Measurements from ENCODE around the gene E4F1.

Gene E4F1

DNA sequence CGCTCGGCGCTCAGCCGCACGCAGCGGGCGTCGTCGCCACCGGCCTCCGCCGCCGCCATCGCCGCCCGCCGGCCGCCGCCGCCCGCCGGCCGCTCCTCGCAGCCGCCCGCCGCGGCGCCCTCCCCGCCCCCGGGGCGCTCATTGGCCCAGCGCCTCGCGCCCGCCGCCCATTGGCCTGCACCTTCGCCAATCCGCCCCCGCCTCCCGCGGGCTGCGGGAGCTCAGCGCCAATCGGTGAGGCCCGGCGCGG is 8.7 kb upstream of the E4F1 start, which contains the start of gene PGP:
Gene PGP (minus strand): TSS at position 122 of the 250 bp plus-strand sequence. CDS start 63 bp downstream, at position 59.
- H3K4ac ChIP-seq (ENCODE audit: low read depth in 1 of 2, low read length in 2 of 2), result peak within 1 kb of the TSS; percentile 85 to 96
- WGBS, result 0% methylated on average over 17 of the region's 48 CpGs

GRCh38 chr16:2216330-2216729 is 7.1 kb upstream of the E4F1 start:
- no peak overlapping the region for H3K18ac ChIP-seq (ENCODE audit: low read depth in 1 of 2, low read length in 2 of 2)
- H2BK120ac ChIP-seq (ENCODE audit: low read depth, low read length), result no peak overlapping the region
- H3K4ac ChIP-seq (ENCODE audit: low read depth in 1 of 2, low read length in 2 of 2), result no peak overlapping the region
- no peak overlapping the region for H3K23ac ChIP-seq (ENCODE audit: low read length in 2 of 2)
- H2BK12ac ChIP-seq (ENCODE audit: low read length in 2 of 2), result peak overlapping the region in 1 of 2 experiments; percentile 64
- no peak overlapping the region for H4K91ac ChIP-seq (ENCODE audit: low read length)
- no peak overlapping the region for H3K27ac ChIP-seq (ENCODE audit: low read length, poor library complexity, severe bottlenecking)
- H3K79me1 ChIP-seq (replicated peaks; ENCODE audit: low read length, poor library complexity, severe bottlenecking), result peaks cover 11% of the 10 kb centered on the region
- no peak overlapping the region for H2BK15ac ChIP-seq (ENCODE audit: low read depth, poor library complexity, severe bottlenecking)
- H3K14ac ChIP-seq (ENCODE audit: low read length in 2 of 2), result no peak overlapping the region
- DNase-seq, result no peak
- H2AFZ ChIP-seq (ENCODE audit: low read depth, low read length), result no peak overlapping the region
- H2AK5ac ChIP-seq (ENCODE audit: low read length, severe bottlenecking), result no peak overlapping the region
- H3K9me3 ChIP-seq (ENCODE audit: control insufficient read depth, low read length), result no peaks in the 10 kb centered on the region
- H3K4me3 ChIP-seq (ENCODE audit: insufficient read depth in 1 of 2, low read depth in 1 of 2, low read length in 2 of 2), result no peak overlapping the region
- no peak overlapping the region for H3K4me2 ChIP-seq (ENCODE audit: low read length, poor library complexity, severe bottlenecking)
- H3K27me3 ChIP-seq (ENCODE audit: control insufficient read depth in 1 of 2, insufficient read depth in 1 of 2, low read length in 2 of 2), result no peaks in the 10 kb centered on the region
- WGBS, result 94% methylated on average over 2 of the region's 4 CpGs
- H4K8ac ChIP-seq (ENCODE audit: low read length), result peak overlapping the region; percentile 64
- no peak overlapping the region for H3K9ac ChIP-seq (ENCODE audit: low read length)
- no peak overlapping the region for H2BK5ac ChIP-seq (ENCODE audit: low read depth, low read length, poor library complexity, severe bottlenecking)
- peaks cover 24% of the 10 kb centered on the region for H3K4me1 ChIP-seq (ENCODE audit: control insufficient read depth, insufficient read depth, low read depth, low read length)
- H3K36me3 ChIP-seq (ENCODE audit: control insufficient read depth in 1 of 2, insufficient read depth in 2 of 2, low read depth in 1 of 2, low read length in 2 of 2), result peaks cover 5 to 15% of the 10 kb centered on the region in 2 experiments

More for the DNA sequence above, 8.7 kb upstream of the E4F1 start, which contains the start of gene PGP:
- Histone ChIP-seq H3K9ac (ENCODE audit: low read length) (peak within 1 kb of the TSS; percentile 99), H3K14ac (ENCODE audit: low read length in 2 of 2) (peak within 1 kb of the TSS in 1 of 2 experiments; percentile 94), H3K9me3 (ENCODE audit: control insufficient read depth, low read length) (no peaks in the 10 kb centered on the region), H3K36me3 (ENCODE audit: control insufficient read depth in 1 of 2, insufficient read depth in 2 of 2, low read depth in 1 of 2, low read length in 2 of 2) (peaks cover 6 to 29% of the 10 kb centered on the region in 2 experiments), H3K27ac (ENCODE audit: low read length, poor library complexity, severe bottlenecking) (peak within 1 kb of the TSS; percentile 76), H2BK12ac (ENCODE audit: low read length in 2 of 2) (peak within 1 kb of the TSS in 1 of 2 experiments; percentile 83), H3K4me3 (ENCODE audit: insufficient read depth in 1 of 2, low read depth in 1 of 2, low read length in 2 of 2) (peak within 1 kb of the TSS; percentile 91 to 94), H2BK15ac (ENCODE audit: low read depth, poor library complexity, severe bottlenecking) (peak within 1 kb of the TSS; percentile 75), H4K91ac (ENCODE audit: low read length) (peak within 1 kb of the TSS; percentile 79), H3K79me1 (replicated peaks; ENCODE audit: low read length, poor library complexity, severe bottlenecking) (peaks cover 13% of the 10 kb centered on the region), H4K8ac (ENCODE audit: low read length) (peak within 1 kb of the TSS; percentile 45), H3K4me2 (ENCODE audit: low read length, poor library complexity, severe bottlenecking) (peak within 1 kb of the TSS; percentile 95), H3K18ac (ENCODE audit: low read depth in 1 of 2, low read length in 2 of 2) (peak within 1 kb of the TSS; percentile 73 to 99), H3K27me3 (ENCODE audit: control insufficient read depth in 1 of 2, insufficient read depth in 1 of 2, low read length in 2 of 2) (no peaks in the 10 kb centered on the region), H2BK5ac (ENCODE audit: low read depth, low read length, poor library complexity, severe bottlenecking) (no peak within 1 kb of the TSS), H2AK5ac (ENCODE audit: low read length, severe bottlenecking) (no peak within 1 kb of the TSS), H2AFZ (ENCODE audit: low read depth, low read length) (peak within 1 kb of the TSS; percentile 39), H3K23ac (ENCODE audit: low read length in 2 of 2) (peak within 1 kb of the TSS in 1 of 2 experiments; percentile 91), H2BK120ac (ENCODE audit: low read depth, low read length) (peak within 1 kb of the TSS; percentile 54), H3K4me1 (ENCODE audit: control insufficient read depth, insufficient read depth, low read depth, low read length) (peaks cover 34% of the 10 kb centered on the region)
- no peak for DNase-seq

DNA sequence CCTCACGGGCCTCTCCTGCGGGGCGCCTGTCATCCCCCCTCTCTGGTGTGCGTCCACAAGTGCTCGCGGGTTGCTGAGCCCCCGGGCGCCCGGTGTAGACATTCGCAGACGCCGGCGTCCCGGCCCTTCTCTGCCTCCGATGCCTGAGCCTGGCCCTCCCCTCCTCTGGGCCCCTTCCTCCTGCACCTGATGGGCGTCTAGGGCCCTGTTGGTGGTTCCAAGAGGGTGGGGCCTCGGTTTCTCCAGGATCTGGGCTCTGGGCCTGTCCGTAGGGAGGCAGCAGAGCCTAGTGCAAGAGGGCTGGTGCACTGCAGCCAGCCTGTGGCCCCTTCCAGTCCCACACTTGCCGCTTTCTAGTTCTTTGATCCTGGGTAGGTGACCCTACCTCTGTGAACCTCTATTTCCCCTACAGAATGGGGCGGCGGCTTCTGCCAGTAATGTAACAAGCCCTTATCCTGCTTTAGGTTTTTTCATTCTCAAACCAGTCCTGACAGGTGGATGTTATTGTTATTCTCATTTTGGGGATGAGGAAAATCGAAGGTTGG is 623 bp downstream of the E4F1 start:
- peak; percentile 70 for DNase-seq
- peak overlapping the region; percentile 27 for H4K91ac ChIP-seq (ENCODE audit: low read length)
- H3K9ac ChIP-seq (ENCODE audit: low read length), result peak overlapping the region; percentile 95
- peak overlapping the region; percentile 74 for H3K27ac ChIP-seq (ENCODE audit: low read length, poor library complexity, severe bottlenecking)
- H3K23ac ChIP-seq (ENCODE audit: low read length in 2 of 2), result peak overlapping the region in 1 of 2 experiments; percentile 90
- H2BK12ac ChIP-seq (ENCODE audit: low read length in 2 of 2), result no peak overlapping the region
- peak overlapping the region; percentile 70 to 90 for H3K18ac ChIP-seq (ENCODE audit: low read depth in 1 of 2, low read length in 2 of 2)
- H3K9me3 ChIP-seq (ENCODE audit: control insufficient read depth, low read length), result no peaks in the 10 kb centered on the region
- WGBS, result 5% methylated on average over 20 of the region's 22 CpGs
- peak overlapping the region; percentile 84 for H2AFZ ChIP-seq (ENCODE audit: low read depth, low read length)
- H2BK120ac ChIP-seq (ENCODE audit: low read depth, low read length), result peak overlapping the region; percentile 79
- H3K27me3 ChIP-seq (ENCODE audit: control insufficient read depth in 1 of 2, insufficient read depth in 1 of 2, low read length in 2 of 2), result no peaks in the 10 kb centered on the region
- peak overlapping the region in 1 of 2 experiments; percentile 98 for H3K14ac ChIP-seq (ENCODE audit: low read length in 2 of 2)
- H2BK15ac ChIP-seq (ENCODE audit: low read depth, poor library complexity, severe bottlenecking), result no peak overlapping the region
- peaks cover 12% of the 10 kb centered on the region for H3K79me1 ChIP-seq (replicated peaks; ENCODE audit: low read length, poor library complexity, severe bottlenecking)
- peak overlapping the region; percentile 89 to 93 for H3K4me3 ChIP-seq (ENCODE audit: insufficient read depth in 1 of 2, low read depth in 1 of 2, low read length in 2 of 2)
- peaks cover 7 to 23% of the 10 kb centered on the region in 2 experiments for H3K36me3 ChIP-seq (ENCODE audit: control insufficient read depth in 1 of 2, insufficient read depth in 2 of 2, low read depth in 1 of 2, low read length in 2 of 2)
- peak overlapping the region; percentile 75 to 97 for H3K4ac ChIP-seq (ENCODE audit: low read depth in 1 of 2, low read length in 2 of 2)
- H2BK5ac ChIP-seq (ENCODE audit: low read depth, low read length, poor library complexity, severe bottlenecking), result no peak overlapping the region
- H2AK5ac ChIP-seq (ENCODE audit: low read length, severe bottlenecking), result no peak overlapping the region
- H3K4me2 ChIP-seq (ENCODE audit: low read length, poor library complexity, severe bottlenecking), result peak overlapping the region; percentile 64
- H3K4me1 ChIP-seq (ENCODE audit: control insufficient read depth, insufficient read depth, low read depth, low read length), result peaks cover 23% of the 10 kb centered on the region
- peak overlapping the region; percentile 85 for H4K8ac ChIP-seq (ENCODE audit: low read length)

DNA sequence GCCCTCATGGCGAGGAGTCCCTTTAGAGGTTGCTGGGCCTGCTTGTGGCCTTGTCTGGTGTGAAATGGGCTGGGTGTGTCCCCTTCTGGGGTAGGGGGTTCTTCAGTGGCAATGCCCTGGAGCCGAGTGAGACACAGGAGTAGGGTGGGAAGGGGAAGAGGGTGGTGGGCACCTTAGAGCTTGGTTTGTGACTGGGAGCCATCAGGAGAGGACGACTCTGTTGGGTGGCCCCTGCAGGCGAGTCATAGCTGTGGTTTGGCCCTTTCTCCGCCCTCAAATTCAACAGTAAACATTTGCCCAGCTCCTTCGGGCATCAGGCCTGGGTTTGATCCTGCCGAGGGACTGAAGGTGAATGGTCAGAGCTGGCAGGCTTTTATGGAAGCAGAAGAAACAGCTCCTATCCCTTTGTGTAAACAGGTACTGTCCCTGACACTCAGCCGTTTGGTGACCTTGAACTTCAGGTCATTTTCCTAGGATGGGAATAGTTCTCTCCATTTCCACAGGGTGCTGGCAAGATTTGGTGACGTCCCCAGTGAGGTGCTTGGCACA is 2.9 kb downstream of the E4F1 start:
- Histone ChIP-seq H3K14ac (ENCODE audit: low read length in 2 of 2) (peak overlapping the region in 1 of 2 experiments; percentile 13), H2BK12ac (ENCODE audit: low read length in 2 of 2) (no peak overlapping the region), H4K91ac (ENCODE audit: low read length) (peak overlapping the region; percentile 25), H2BK5ac (ENCODE audit: low read depth, low read length, poor library complexity, severe bottlenecking) (no peak overlapping the region), H3K4me1 (ENCODE audit: control insufficient read depth, insufficient read depth, low read depth, low read length) (peaks cover 30% of the 10 kb centered on the region), H2BK120ac (ENCODE audit: low read depth, low read length) (no peak overlapping the region), H3K18ac (ENCODE audit: low read depth in 1 of 2, low read length in 2 of 2) (no peak overlapping the region), H3K4me3 (ENCODE audit: insufficient read depth in 1 of 2, low read depth in 1 of 2, low read length in 2 of 2) (no peak overlapping the region), H3K36me3 (ENCODE audit: control insufficient read depth in 1 of 2, insufficient read depth in 2 of 2, low read depth in 1 of 2, low read length in 2 of 2) (peaks cover 26 to 46% of the 10 kb centered on the region in 2 experiments), H2BK15ac (ENCODE audit: low read depth, poor library complexity, severe bottlenecking) (no peak overlapping the region), H3K9me3 (ENCODE audit: control insufficient read depth, low read length) (no peaks in the 10 kb centered on the region), H3K27ac (ENCODE audit: low read length, poor library complexity, severe bottlenecking) (no peak overlapping the region), H2AK5ac (ENCODE audit: low read length, severe bottlenecking) (peak overlapping the region; percentile 16), H3K9ac (ENCODE audit: low read length) (peak overlapping the region; percentile 23), H3K4ac (ENCODE audit: low read depth in 1 of 2, low read length in 2 of 2) (no peak overlapping the region), H3K23ac (ENCODE audit: low read length in 2 of 2) (no peak overlapping the region), H2AFZ (ENCODE audit: low read depth, low read length) (no peak overlapping the region), H3K79me1 (replicated peaks; ENCODE audit: low read length, poor library complexity, severe bottlenecking) (peaks cover 24% of the 10 kb centered on the region), H3K27me3 (ENCODE audit: control insufficient read depth in 1 of 2, insufficient read depth in 1 of 2, low read length in 2 of 2) (no peaks in the 10 kb centered on the region), H4K8ac (ENCODE audit: low read length) (no peak overlapping the region), H3K4me2 (ENCODE audit: low read length, poor library complexity, severe bottlenecking) (no peak overlapping the region)
- DNase-seq, result no peak
- WGBS, result 59% methylated on average over 7 of the region's 9 CpGs
